ENCODE results near the gene SORCS2. TPM values are rescaled to one million over a fixed set of nuclear protein-coding genes. Genes with fewer than 3 reads are reported as not detected.

SORCS2 gene
- polyA plus RNA-seq, 3 donors = 0.46 to 0.55 TPM; not detected in 1

GRCh38 chr4:7581477-7581876 lies 389.1 kb downstream of the SORCS2 start:
- H3K9me3 ChIP-seq (replicated peaks in 1 of 2; ENCODE audit: control insufficient read depth in 1 of 2, insufficient read depth in 1 of 2, low read length in 2 of 2) = peaks cover 33 to 44% of the 10 kb centered on the region in 2 donors
- H3K4me1 ChIP-seq (ENCODE audit: control insufficient read depth in 1 of 2, insufficient read depth in 2 of 2, low read length in 2 of 2) = no peaks in the 10 kb centered on the region
- WGBS (ENCODE audit: insufficient coverage) = no CpG with 5 or more reads among the region's 8 CpGs
- no peak overlapping the region for H2AFZ ChIP-seq (ENCODE audit: insufficient read depth, low read depth, low read length, poor library complexity, severe bottlenecking)
- DNase-seq = no peak
- H3K36me3 ChIP-seq (replicated peaks in 1 of 2; ENCODE audit: control insufficient read depth in 1 of 2, insufficient read depth in 2 of 2, low read length in 2 of 2) = no peaks in the 10 kb centered on the region
- H3K4me3 ChIP-seq (replicated peaks in 1 of 3; ENCODE audit: low read depth in 2 of 3, low read length in 3 of 3) = no peak overlapping the region
- H3K4me1 Mint-ChIP-seq = no peaks in the 10 kb centered on the region
- no peak overlapping the region for H3K27ac Mint-ChIP-seq
- no peaks in the 10 kb centered on the region for H4K20me1 ChIP-seq (ENCODE audit: insufficient read depth, low read length)
- peaks cover 26 to 45% (median 33%) of the 10 kb centered on the region in 7 donors for H3K9me3 Mint-ChIP-seq
- peaks cover 0 to 6% of the 10 kb centered on the region in 2 donors for H3K36me3 Mint-ChIP-seq
- H3K27me3 ChIP-seq (ENCODE audit: control insufficient read depth in 2 of 2, insufficient read depth in 2 of 2, low read length in 2 of 2) = no peaks in the 10 kb centered on the region
- H3K27me3 Mint-ChIP-seq (ENCODE audit: low read depth in 3 of 3) = peaks cover 2 to 4% (median 3%) of the 10 kb centered on the region in 3 donors
- no peak overlapping the region for H3K9ac ChIP-seq (ENCODE audit: insufficient read depth, low read length, poor library complexity, severe bottlenecking)
- no peaks in the 10 kb centered on the region for H3K79me2 ChIP-seq (ENCODE audit: insufficient read depth, low read length)
- no peak overlapping the region for H3K4me3 Mint-ChIP-seq
- H3K4me2 ChIP-seq (replicated peaks; ENCODE audit: extremely low read depth, low read length, poor library complexity, severe bottlenecking) = no peak overlapping the region
- intact Hi-C loops (cut with micrococcal nuclease) = loop anchor here in 1 of 2 donors (10.0 kb wide), 1 partner anchor 53 kb away; no protein-coding TSS in a partner anchor
- H3K27ac ChIP-seq (ENCODE audit: low read depth in 1 of 2, low read length in 2 of 2) = no peak overlapping the region
- TF ChIP-seq CTCF (IDR thresholded peaks at IDR 0.05) = no peak

- Histone ChIP-seq H3K36me3 (replicated peaks in 1 of 2; ENCODE audit: control insufficient read depth in 1 of 2, insufficient read depth in 2 of 2, low read length in 2 of 2) (no peaks in the 10 kb centered on the region), H3K4me2 (replicated peaks; ENCODE audit: extremely low read depth, low read length, poor library complexity, severe bottlenecking) (no peak overlapping the region), H3K4me1 (ENCODE audit: control insufficient read depth in 1 of 2, insufficient read depth in 2 of 2, low read length in 2 of 2) (no peaks in the 10 kb centered on the region), H2AFZ (ENCODE audit: insufficient read depth, low read depth, low read length, poor library complexity, severe bottlenecking) (no peak overlapping the region), H4K20me1 (ENCODE audit: insufficient read depth, low read length) (no peaks in the 10 kb centered on the region), H3K79me2 (ENCODE audit: insufficient read depth, low read length) (no peaks in the 10 kb centered on the region), H3K27ac (ENCODE audit: low read depth in 1 of 2, low read length in 2 of 2) (no peak overlapping the region), H3K9me3 (replicated peaks in 1 of 2; ENCODE audit: control insufficient read depth in 1 of 2, insufficient read depth in 1 of 2, low read length in 2 of 2) (peaks cover 22 to 34% of the 10 kb centered on the region in 2 donors), H3K4me3 (replicated peaks in 1 of 3; ENCODE audit: low read depth in 2 of 3, low read length in 3 of 3) (no peak overlapping the region), H3K27me3 (ENCODE audit: control insufficient read depth in 2 of 2, insufficient read depth in 2 of 2, low read length in 2 of 2) (no peaks in the 10 kb centered on the region), H3K9ac (ENCODE audit: insufficient read depth, low read length, poor library complexity, severe bottlenecking) (no peak overlapping the region)
- 96% methylated on average over 11 of the region's 16 CpGs for WGBS (ENCODE audit: insufficient coverage)
- Mint-ChIP-seq H3K27me3 (ENCODE audit: low read depth in 3 of 3) (peaks cover 2 to 6% (median 4%) of the 10 kb centered on the region in 3 donors), H3K27ac (no peak overlapping the region), H3K4me1 (no peaks in the 10 kb centered on the region), H3K9me3 (peaks cover 17 to 40% (median 23%) of the 10 kb centered on the region in 7 donors), H3K4me3 (no peak overlapping the region), H3K36me3 (peaks cover 0 to 3% of the 10 kb centered on the region in 2 donors)
- no peak for DNase-seq
- no peak for TF ChIP-seq CTCF (IDR thresholded peaks at IDR 0.05)
- intact Hi-C loops (cut with micrococcal nuclease) = loop anchor here in 1 of 2 donors (10.0 kb wide), 1 partner anchor 52 kb away; no protein-coding TSS in a partner anchor
Observed at GRCh38 chr4:7582313-7583097, 390.2 kb downstream of the SORCS2 start.

Data from CD14-positive monocyte (primary cell).